ENCODE data around the gene NKX1-1.

DNA sequence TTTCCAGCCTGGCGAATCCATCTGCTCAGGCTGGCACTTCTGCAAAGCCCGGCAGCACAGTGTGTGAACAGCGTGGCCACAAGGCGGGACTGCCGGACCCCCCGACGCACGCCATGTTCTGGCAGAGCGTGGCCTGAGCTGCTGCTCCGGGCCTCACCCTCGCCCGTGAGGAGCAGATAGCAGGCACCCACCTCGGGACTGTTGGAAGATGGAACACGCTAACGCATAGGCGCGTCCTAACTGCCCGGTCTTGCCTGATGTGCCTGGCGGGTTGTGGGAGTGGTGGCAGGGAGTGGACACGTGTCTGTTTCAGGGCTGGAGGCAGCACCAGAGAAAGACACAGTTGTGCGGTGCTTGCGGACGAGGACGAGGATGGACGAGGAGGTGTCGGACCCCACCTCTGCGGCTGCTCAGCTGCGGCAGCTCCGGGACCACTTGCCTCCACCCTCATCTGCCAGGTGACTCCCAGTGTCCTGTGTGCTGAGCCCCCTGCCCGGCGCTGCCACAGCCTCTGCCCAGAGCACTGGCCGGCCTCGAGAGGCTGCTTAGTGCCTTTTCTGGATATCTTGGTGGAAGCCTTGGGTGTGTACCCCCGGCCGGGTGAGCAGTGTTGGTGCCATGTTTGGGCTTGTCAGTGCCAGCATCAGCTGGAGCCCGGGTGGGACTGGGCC lies 31.1 kb downstream of the NKX1-1 start:
- TF ChIP-seq, protein P1, sequence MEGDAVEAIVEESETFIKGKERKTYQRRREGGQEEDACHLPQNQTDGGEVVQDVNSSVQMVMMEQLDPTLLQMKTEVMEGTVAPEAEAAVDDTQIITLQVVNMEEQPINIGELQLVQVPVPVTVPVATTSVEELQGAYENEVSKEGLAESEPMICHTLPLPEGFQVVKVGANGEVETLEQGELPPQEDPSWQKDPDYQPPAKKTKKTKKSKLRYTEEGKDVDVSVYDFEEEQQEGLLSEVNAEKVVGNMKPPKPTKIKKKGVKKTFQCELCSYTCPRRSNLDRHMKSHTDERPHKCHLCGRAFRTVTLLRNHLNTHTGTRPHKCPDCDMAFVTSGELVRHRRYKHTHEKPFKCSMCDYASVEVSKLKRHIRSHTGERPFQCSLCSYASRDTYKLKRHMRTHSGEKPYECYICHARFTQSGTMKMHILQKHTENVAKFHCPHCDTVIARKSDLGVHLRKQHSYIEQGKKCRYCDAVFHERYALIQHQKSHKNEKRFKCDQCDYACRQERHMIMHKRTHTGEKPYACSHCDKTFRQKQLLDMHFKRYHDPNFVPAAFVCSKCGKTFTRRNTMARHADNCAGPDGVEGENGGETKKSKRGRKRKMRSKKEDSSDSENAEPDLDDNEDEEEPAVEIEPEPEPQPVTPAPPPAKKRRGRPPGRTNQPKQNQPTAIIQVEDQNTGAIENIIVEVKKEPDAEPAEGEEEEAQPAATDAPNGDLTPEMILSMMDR (IDR thresholded peaks at IDR 0.05), result no peak
- TF ChIP-seq POLR2AphosphoS5 (IDR thresholded peaks at IDR 0.05), result no peak
- TF ChIP-seq POLR2A (IDR thresholded peaks at IDR 0.05), result no peak
- TF ChIP-seq EP300 (IDR thresholded peaks at IDR 0.05), result no peak
